ENCODE data around the gene COASY.
A peak's percentile ranks its signal among the peaks of the same experiment; 100 is the strongest.

COASY gene

GRCh38 chr17:42577532-42578281 is 15.8 kb downstream of the COASY start, which contains the start of gene PSMC3IP:
Gene PSMC3IP (minus strand): TSS chr17:42577729. CDS start chr17:42577686, 43 bp downstream.
- TF ChIP-seq FOXP2 (optimal IDR thresholded peaks at IDR 0.05; ENCODE audit: borderline replicate concordance, extremely low read depth, extremely low read length, insufficient read depth) (peak; percentile 20), POLR2AphosphoS5 (IDR thresholded peaks at IDR 0.05; ENCODE audit: low read depth, low read length) (peak; percentile 72; the same call in 1 of the 2 replicates), TAF1 (IDR thresholded peaks at IDR 0.05; ENCODE audit: borderline replicate concordance, insufficient read depth, low read length) (peak; percentile 77), SIN3A (IDR thresholded peaks at IDR 0.05; ENCODE audit: borderline replicate concordance, insufficient read depth, low read length) (peak; percentile 68; the same call in 1 of the 2 replicates)
- TF ChIP-seq, protein P1, sequence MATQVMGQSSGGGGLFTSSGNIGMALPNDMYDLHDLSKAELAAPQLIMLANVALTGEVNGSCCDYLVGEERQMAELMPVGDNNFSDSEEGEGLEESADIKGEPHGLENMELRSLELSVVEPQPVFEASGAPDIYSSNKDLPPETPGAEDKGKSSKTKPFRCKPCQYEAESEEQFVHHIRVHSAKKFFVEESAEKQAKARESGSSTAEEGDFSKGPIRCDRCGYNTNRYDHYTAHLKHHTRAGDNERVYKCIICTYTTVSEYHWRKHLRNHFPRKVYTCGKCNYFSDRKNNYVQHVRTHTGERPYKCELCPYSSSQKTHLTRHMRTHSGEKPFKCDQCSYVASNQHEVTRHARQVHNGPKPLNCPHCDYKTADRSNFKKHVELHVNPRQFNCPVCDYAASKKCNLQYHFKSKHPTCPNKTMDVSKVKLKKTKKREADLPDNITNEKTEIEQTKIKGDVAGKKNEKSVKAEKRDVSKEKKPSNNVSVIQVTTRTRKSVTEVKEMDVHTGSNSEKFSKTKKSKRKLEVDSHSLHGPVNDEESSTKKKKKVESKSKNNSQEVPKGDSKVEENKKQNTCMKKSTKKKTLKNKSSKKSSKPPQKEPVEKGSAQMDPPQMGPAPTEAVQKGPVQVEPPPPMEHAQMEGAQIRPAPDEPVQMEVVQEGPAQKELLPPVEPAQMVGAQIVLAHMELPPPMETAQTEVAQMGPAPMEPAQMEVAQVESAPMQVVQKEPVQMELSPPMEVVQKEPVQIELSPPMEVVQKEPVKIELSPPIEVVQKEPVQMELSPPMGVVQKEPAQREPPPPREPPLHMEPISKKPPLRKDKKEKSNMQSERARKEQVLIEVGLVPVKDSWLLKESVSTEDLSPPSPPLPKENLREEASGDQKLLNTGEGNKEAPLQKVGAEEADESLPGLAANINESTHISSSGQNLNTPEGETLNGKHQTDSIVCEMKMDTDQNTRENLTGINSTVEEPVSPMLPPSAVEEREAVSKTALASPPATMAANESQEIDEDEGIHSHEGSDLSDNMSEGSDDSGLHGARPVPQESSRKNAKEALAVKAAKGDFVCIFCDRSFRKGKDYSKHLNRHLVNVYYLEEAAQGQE (IDR thresholded peaks at IDR 0.05; ENCODE audit: insufficient read depth in 1 of 2, low read depth in 2 of 2, low read length in 2 of 2) = no peak

GRCh38 chr17:42578282-42578869 is 16.4 kb downstream of the COASY start:
- TF ChIP-seq, protein P1 (IDR thresholded peaks at IDR 0.05; ENCODE audit: insufficient read depth in 1 of 2, low read depth in 2 of 2, low read length in 2 of 2) = no peak
- no peak for TF ChIP-seq TAF1 (IDR thresholded peaks at IDR 0.05; ENCODE audit: borderline replicate concordance, insufficient read depth, low read length)
- TF ChIP-seq POLR2AphosphoS5 (IDR thresholded peaks at IDR 0.05; ENCODE audit: low read depth, low read length) = no peak
- no peak for TF ChIP-seq FOXP2 (optimal IDR thresholded peaks at IDR 0.05; ENCODE audit: borderline replicate concordance, extremely low read depth, extremely low read length, insufficient read depth)
- no peak for TF ChIP-seq SIN3A (IDR thresholded peaks at IDR 0.05; ENCODE audit: borderline replicate concordance, insufficient read depth, low read length)

DNA sequence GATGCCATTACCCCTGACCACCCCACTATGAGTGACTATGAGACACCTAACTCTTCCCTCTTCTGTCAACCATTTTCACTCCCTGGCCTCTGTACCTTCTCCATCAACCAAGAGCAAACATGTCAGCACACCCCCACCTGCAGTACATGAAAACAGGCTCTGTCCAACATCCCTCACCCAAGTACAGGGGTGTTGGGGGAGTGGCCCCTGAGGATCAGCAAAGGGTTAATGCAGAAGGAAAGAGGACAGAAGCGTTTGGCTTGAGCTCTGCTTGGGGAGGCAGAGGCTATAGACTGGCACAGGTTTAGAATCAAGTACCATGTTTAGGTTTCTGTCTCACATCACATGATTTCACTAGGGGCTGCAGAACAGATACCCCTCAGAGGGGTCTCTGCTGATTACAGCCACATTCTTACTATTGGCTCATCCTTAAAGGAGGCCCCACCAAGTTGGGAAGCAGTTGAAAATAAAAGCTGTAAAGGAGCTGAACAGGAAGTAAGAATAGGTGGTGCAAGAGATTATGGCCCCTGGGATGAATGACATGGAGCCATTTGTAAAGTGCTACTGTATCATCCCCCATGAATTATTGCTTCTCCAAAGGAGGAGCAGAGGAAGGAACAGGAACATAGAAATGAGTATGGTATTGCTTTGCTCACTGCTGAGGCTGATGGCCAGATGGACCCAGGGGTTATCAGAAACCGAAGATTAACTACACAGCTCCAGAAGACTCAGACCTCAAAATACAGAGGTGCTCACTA is 18.0 kb downstream of the COASY start:
- TF ChIP-seq POLR2AphosphoS5 (IDR thresholded peaks at IDR 0.05; ENCODE audit: low read depth, low read length) (no peak), SIN3A (IDR thresholded peaks at IDR 0.05; ENCODE audit: borderline replicate concordance, insufficient read depth, low read length) (no peak), FOXP2 (optimal IDR thresholded peaks at IDR 0.05; ENCODE audit: borderline replicate concordance, extremely low read depth, extremely low read length, insufficient read depth) (no peak), TAF1 (IDR thresholded peaks at IDR 0.05; ENCODE audit: borderline replicate concordance, insufficient read depth, low read length) (no peak)
- TF ChIP-seq, protein P1 (IDR thresholded peaks at IDR 0.05; ENCODE audit: insufficient read depth in 1 of 2, low read depth in 2 of 2, low read length in 2 of 2) = no peak

GRCh38 chr17:42581744-42582270 is 19.9 kb downstream of the COASY start:
- TF ChIP-seq FOXP2 (optimal IDR thresholded peaks at IDR 0.05; ENCODE audit: borderline replicate concordance, extremely low read depth, extremely low read length, insufficient read depth) = no peak

DNA sequence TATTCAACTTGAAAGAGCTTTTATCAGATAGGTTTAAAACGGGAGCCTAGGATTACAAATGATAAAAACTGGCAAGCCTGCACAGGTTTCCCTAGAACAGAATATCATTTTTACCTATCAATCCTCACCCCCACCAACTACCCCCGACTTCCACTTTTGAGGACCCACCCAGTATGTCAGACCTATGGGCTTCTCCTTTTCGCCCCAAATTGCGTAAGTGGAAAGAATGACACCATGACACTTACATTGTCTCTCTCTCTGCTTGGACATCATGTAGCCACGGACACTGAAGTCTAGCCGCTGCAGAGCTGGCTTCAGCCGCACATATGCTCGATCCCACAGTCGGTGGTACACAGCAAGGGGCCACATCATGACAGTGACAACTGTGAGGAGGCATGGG is 22.9 kb downstream of the COASY start:
- TF ChIP-seq, protein P1 (IDR thresholded peaks at IDR 0.05; ENCODE audit: insufficient read depth in 1 of 2, low read depth in 2 of 2, low read length in 2 of 2) = no peak
- TF ChIP-seq SIN3A (IDR thresholded peaks at IDR 0.05; ENCODE audit: borderline replicate concordance, insufficient read depth, low read length) = no peak
- no peak for TF ChIP-seq FOXP2 (optimal IDR thresholded peaks at IDR 0.05; ENCODE audit: borderline replicate concordance, extremely low read depth, extremely low read length, insufficient read depth)
- no peak for TF ChIP-seq POLR2AphosphoS5 (IDR thresholded peaks at IDR 0.05; ENCODE audit: low read depth, low read length)
- TF ChIP-seq TAF1 (IDR thresholded peaks at IDR 0.05; ENCODE audit: borderline replicate concordance, insufficient read depth, low read length) = no peak

Data from PFSK-1 (cell line).